GM15510 (cell line): Measurements from ENCODE around the gene LHFPL4.

Experiments used
- POLR2A ChIP-seq: IDR thresholded peaks from 3 replicates; pipeline ENCODE4 v1.6.1; 2011; ENCODE audit warnings: borderline replicate concordance; ENCODE audit not compliant: insufficient read length; ENCODE audit errors: extremely low read depth

Gene LHFPL4

DNA sequence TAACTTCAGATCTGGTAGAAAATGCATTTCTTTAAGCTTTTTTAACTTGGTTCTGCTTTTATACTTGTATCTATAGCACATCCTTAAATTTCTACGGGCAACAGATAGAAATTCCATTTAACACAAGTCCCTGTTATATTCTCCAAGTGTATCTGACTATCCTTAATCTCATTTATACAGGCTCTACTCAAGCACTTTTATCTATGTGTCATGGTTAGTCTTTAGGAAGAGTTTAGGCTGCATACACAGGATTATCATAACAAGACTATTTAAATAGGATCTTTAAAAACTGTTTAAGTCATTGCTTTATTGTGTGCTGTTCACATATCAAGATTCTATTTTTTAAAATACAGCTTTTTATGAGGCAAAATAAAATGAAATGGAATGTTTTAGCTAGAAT, 103.5 kb downstream of the LHFPL4 start:
- no peak for TF ChIP-seq POLR2A

DNA sequence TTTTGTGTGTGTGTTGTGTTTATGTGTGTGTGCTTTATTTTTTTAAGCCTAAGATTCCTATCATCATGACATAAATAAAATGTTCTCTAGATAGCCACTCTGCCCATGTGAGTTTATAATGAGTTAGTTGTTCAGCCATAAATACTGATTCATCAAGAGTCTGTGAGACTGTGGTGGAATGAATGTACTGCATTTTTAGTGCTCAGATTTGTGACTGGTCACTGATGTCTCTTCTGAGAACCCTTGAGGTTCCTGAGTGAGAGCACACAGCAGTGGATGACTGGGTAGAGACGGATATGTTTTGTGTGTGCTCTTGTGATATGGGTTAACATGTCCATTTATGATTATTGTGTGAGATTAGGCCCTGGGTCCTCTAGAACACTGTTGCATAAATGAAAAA, 105.0 kb downstream of the LHFPL4 start:
- TF ChIP-seq POLR2A: no peak
